PC-3 (cell line): Measurements from ENCODE around the gene STXBP5.

Experiments used
- EZH2 ChIP-seq: fragments of 300-600 bp; sonication (generic); IDR thresholded peaks from one replicate; pipeline ENCODE4 v1.6.1; 2017; ENCODE audit warnings: antibody characterized with exemption, mild to moderate bottlenecking, low read length; ENCODE audit not compliant: unreplicated experiment
- EZH2phosphoT487 ChIP-seq: fragments of 300-600 bp; sonication (generic); IDR thresholded peaks from 2 replicates; pipeline ENCODE4 v1.6.1; 2018; ENCODE audit warnings: mild to moderate bottlenecking, antibody characterized with exemption, low read length, borderline replicate concordance
- TF ChIP-seq, protein P1 (sequence below): fragments of 300-600 bp; sonication (generic); conservative IDR thresholded peaks from 2 replicates; pipeline ENCODE4 v1.5.1; 2017; ENCODE audit warnings: antibody characterized with exemption, low read depth, mild to moderate bottlenecking, low read length

DNA sequence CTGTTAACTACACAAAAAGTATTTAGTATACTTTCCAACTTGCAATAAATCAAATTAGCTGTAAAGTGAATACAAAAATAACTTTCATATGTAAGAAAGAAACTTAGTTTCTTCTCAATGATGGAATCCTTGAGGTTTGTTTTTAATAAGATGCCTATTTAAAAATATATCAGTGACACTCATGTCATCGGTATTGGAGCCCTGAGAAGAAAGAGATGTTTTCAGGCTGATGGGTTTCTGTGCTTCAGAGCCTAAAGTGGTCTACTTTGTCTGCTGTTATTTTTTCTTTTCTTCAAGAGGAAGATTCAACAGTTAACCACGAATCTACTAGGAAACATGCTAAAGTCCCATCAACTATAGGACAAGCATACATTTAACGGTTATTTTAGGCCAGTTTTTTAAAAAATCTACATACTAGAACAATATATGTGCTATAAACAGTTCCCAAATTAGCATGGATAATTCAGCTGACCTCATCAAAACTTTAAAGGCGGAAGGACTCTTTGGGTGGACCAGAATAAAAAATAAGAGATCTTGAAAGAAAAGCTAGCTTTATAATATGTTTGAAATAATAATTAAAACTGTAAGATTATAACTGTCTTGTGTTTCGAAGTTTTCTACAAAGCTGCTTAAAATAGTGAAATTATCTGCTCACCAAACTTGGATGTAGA is 157.2 kb downstream of the STXBP5 start:
- TF ChIP-seq, protein P1, sequence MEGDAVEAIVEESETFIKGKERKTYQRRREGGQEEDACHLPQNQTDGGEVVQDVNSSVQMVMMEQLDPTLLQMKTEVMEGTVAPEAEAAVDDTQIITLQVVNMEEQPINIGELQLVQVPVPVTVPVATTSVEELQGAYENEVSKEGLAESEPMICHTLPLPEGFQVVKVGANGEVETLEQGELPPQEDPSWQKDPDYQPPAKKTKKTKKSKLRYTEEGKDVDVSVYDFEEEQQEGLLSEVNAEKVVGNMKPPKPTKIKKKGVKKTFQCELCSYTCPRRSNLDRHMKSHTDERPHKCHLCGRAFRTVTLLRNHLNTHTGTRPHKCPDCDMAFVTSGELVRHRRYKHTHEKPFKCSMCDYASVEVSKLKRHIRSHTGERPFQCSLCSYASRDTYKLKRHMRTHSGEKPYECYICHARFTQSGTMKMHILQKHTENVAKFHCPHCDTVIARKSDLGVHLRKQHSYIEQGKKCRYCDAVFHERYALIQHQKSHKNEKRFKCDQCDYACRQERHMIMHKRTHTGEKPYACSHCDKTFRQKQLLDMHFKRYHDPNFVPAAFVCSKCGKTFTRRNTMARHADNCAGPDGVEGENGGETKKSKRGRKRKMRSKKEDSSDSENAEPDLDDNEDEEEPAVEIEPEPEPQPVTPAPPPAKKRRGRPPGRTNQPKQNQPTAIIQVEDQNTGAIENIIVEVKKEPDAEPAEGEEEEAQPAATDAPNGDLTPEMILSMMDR = no peak
- TF ChIP-seq EZH2 = no peak
- TF ChIP-seq EZH2phosphoT487 = no peak
